HAP-1 (cell line): ENCODE measurements around the gene MYO19.
A peak's percentile ranks its signal among the peaks of the same experiment; 100 is the strongest.

Experiments used
- DNase-seq, 2 experiments: peaks; one replicate each; pipeline ENCODE4 v3.0.0-alpha.2; 2016 to 2020; ENCODE audit warnings: low spot score in 2 of 2
- H3K27me3 ChIP-seq: fragments of 250-450 bp; sonication (Bioruptor Pico); 2 replicates; pipeline ENCODE4 v1.5.1; 2020; ENCODE audit warnings: low read depth, mild to moderate bottlenecking, moderate library complexity
- H3K36me3 ChIP-seq: fragments of 250-450 bp; sonication (Bioruptor Pico); replicated peaks from 2 replicates; pipeline ENCODE4 v1.5.1; 2020; ENCODE audit warnings: mild to moderate bottlenecking
- H3K4me1 ChIP-seq: fragments of 250-450 bp; sonication (Bioruptor Pico); 2 replicates; pipeline ENCODE4 v1.5.1; 2020; ENCODE audit warnings: mild to moderate bottlenecking
- H3K4me3 ChIP-seq: fragments of 250-450 bp; sonication (Bioruptor Pico); 2 replicates; pipeline ENCODE4 v1.5.1; 2020; ENCODE audit warnings: mild to moderate bottlenecking, moderate library complexity
- H3K9me3 ChIP-seq: fragments of 250-450 bp; sonication (Bioruptor Pico); 2 replicates; pipeline ENCODE4 v1.5.1; 2020; ENCODE audit warnings: mild to moderate bottlenecking, moderate library complexity
- in situ Hi-C: fragments of 300-500 bp; cut with MboI; formaldehyde crosslinking; loops from 3 replicates; pipeline ENCODE4 v1.14.3; 2020; ENCODE audit warnings: low sequenced_read_pairs, inconsistent platforms, mixed read lengths

The MYO19 gene

GRCh38 chr17:36534840-36535668 is at the start of gene MYO19, which contains the start of gene PIGW:
TSS of gene MYO19 (minus strand) at chr17:36534868. CDS start at chr17:36532538, 2,330 bp downstream.
TSS of gene PIGW (plus strand) at chr17:36534987. CDS start at chr17:36537102, 2,115 bp downstream.
- peak; percentile 92 to 95 for DNase-seq
- Histone ChIP-seq H3K27me3 (no peaks in the 10 kb centered on the region), H3K9me3 (0 out of 2 replicates have a peak, but pooled peaks cover 4% of the 10 kb centered on the region), H3K4me1 (peaks cover 12% of the 10 kb centered on the region), H3K4me3 (peak within 1 kb of the TSS; percentile 61), H3K36me3 (peaks cover 61% of the 10 kb centered on the region)
- in situ Hi-C loops = no loop called here

- in situ Hi-C loops = no loop called here
- H3K4me1 ChIP-seq = peaks cover 5% of the 10 kb centered on the region
- no peak overlapping the region for H3K4me3 ChIP-seq
- peaks cover 67% of the 10 kb centered on the region for H3K36me3 ChIP-seq
- H3K9me3 ChIP-seq = no peaks in the 10 kb centered on the region
- no peak for DNase-seq
- H3K27me3 ChIP-seq = no peaks in the 10 kb centered on the region
Measured at GRCh38 chr17:36583787-36584186, 49.1 kb upstream of the MYO19 start.

GRCh38 chr17:36578671-36579070 is 44.0 kb upstream of the MYO19 start:
- no peaks in the 10 kb centered on the region for H3K27me3 ChIP-seq
- H3K4me1 ChIP-seq = peaks cover 28% of the 10 kb centered on the region
- DNase-seq = peak in 1 of 2 experiments; percentile 44
- in situ Hi-C loops = no loop called here
- H3K36me3 ChIP-seq = peaks cover 51% of the 10 kb centered on the region
- H3K4me3 ChIP-seq = no peak overlapping the region
- no peaks in the 10 kb centered on the region for H3K9me3 ChIP-seq

- DNase-seq = peak; percentile 29 to 43
- in situ Hi-C loops = no loop called here
- Histone ChIP-seq H3K36me3 (peaks cover 40% of the 10 kb centered on the region), H3K4me1 (peaks cover 28% of the 10 kb centered on the region), H3K4me3 (no peak overlapping the region), H3K27me3 (no peaks in the 10 kb centered on the region), H3K9me3 (no peaks in the 10 kb centered on the region)
Measured at GRCh38 chr17:36576793-36577192, 42.1 kb upstream of the MYO19 start.

GRCh38 chr17:36575028-36575427 is 40.4 kb upstream of the MYO19 start:
- H3K9me3 ChIP-seq = no peaks in the 10 kb centered on the region
- in situ Hi-C loops = no loop called here
- no peaks in the 10 kb centered on the region for H3K27me3 ChIP-seq
- H3K4me3 ChIP-seq = no peak overlapping the region
- H3K36me3 ChIP-seq = peaks cover 35% of the 10 kb centered on the region
- peaks cover 28% of the 10 kb centered on the region for H3K4me1 ChIP-seq
- no peak for DNase-seq

GRCh38 chr17:36566081-36566480 is 31.4 kb upstream of the MYO19 start:
- no peak for DNase-seq
- no peaks in the 10 kb centered on the region for H3K4me1 ChIP-seq
- H3K4me3 ChIP-seq = no peak overlapping the region
- H3K9me3 ChIP-seq = no peaks in the 10 kb centered on the region
- H3K36me3 ChIP-seq = peaks cover 82% of the 10 kb centered on the region
- no peaks in the 10 kb centered on the region for H3K27me3 ChIP-seq
- in situ Hi-C loops = no loop called here

- Histone ChIP-seq H3K9me3 (no peaks in the 10 kb centered on the region), H3K36me3 (peaks cover 21% of the 10 kb centered on the region), H3K4me1 (peaks cover 10% of the 10 kb centered on the region), H3K4me3 (no peak overlapping the region), H3K27me3 (no peaks in the 10 kb centered on the region)
- DNase-seq = no peak
- in situ Hi-C loops = no loop called here
Measured at GRCh38 chr17:36553459-36553858, 18.8 kb upstream of the MYO19 start.

GRCh38 chr17:36550491-36551417 is 16.1 kb upstream of the MYO19 start:
- peaks cover 17% of the 10 kb centered on the region for H3K36me3 ChIP-seq
- no peaks in the 10 kb centered on the region for H3K27me3 ChIP-seq
- no peaks in the 10 kb centered on the region for H3K9me3 ChIP-seq
- in situ Hi-C loops = no loop called here
- no peak for DNase-seq
- no peak overlapping the region for H3K4me3 ChIP-seq
- peaks cover 29% of the 10 kb centered on the region for H3K4me1 ChIP-seq

- in situ Hi-C loops = no loop called here
- Histone ChIP-seq H3K27me3 (no peaks in the 10 kb centered on the region), H3K9me3 (no peaks in the 10 kb centered on the region), H3K4me1 (peaks cover 36% of the 10 kb centered on the region), H3K36me3 (peaks cover 16% of the 10 kb centered on the region), H3K4me3 (peak overlapping the region; percentile 98; the same call in 1 of the 2 replicates)
- DNase-seq = no peak
Measured at GRCh38 chr17:36547776-36548175, 13.1 kb upstream of the MYO19 start.

GRCh38 chr17:36546418-36547093 is 11.9 kb upstream of the MYO19 start:
- peaks cover 36% of the 10 kb centered on the region for H3K4me1 ChIP-seq
- no peaks in the 10 kb centered on the region for H3K9me3 ChIP-seq
- H3K4me3 ChIP-seq = peak overlapping the region; percentile 98
- H3K27me3 ChIP-seq = no peaks in the 10 kb centered on the region
- in situ Hi-C loops = no loop called here
- peaks cover 16% of the 10 kb centered on the region for H3K36me3 ChIP-seq
- DNase-seq = no peak

- Histone ChIP-seq H3K9me3 (no peaks in the 10 kb centered on the region), H3K27me3 (no peaks in the 10 kb centered on the region), H3K4me1 (peaks cover 31% of the 10 kb centered on the region), H3K4me3 (peak overlapping the region; percentile 98), H3K36me3 (peaks cover 16% of the 10 kb centered on the region)
- peak; percentile 96 to 99 for DNase-seq
- in situ Hi-C loops = no loop called here
Measured at GRCh38 chr17:36545465-36546417, 11.1 kb upstream of the MYO19 start.

GRCh38 chr17:36545077-36545464 is 10.4 kb upstream of the MYO19 start:
- in situ Hi-C loops = no loop called here
- Histone ChIP-seq H3K4me1 (peaks cover 26% of the 10 kb centered on the region), H3K4me3 (peak overlapping the region; percentile 98), H3K27me3 (no peaks in the 10 kb centered on the region), H3K36me3 (peaks cover 16% of the 10 kb centered on the region), H3K9me3 (no peaks in the 10 kb centered on the region)
- DNase-seq = no peak
